Measurements from ENCODE around the gene SEMA6C. TPM values are rescaled to one million over a fixed set of nuclear protein-coding genes. Genes with fewer than 3 reads are reported as not detected.

The SEMA6C gene
- total and polyA plus RNA-seq, 2 of the 8 experiments (the other 6 are each of a cell fraction or from before 2014, with no cell fraction given): 12.2 to 15.7 TPM

DNA sequence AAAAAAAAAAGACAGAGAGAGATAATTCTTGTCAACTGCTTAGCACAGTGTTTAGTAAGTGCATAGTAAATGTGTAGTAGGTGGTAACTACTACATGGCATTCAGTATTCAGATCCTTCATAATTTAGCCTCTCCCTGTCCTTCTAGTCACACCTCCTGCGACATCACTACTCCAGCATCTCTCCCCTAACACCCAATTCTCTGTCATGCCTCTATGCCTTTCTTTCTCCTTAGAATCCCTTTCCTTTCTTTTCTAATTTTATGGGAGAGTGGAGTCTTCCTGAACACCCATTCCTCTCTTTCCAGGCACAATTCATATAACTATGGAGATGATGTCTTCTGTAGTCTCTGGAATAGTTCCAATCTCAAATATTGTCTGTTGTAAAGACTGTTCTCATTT is 47.4 kb upstream of the SEMA6C start (continued):
- TF ChIP-seq SAP30 (IDR thresholded peaks at IDR 0.05; ENCODE audit: insufficient read depth, insufficient replicate concordance, low read length) (no peak), RAD21 (IDR thresholded peaks at IDR 0.05 in 1 of 2, conservative IDR thresholded peaks at IDR 0.05 in 1 of 2; ENCODE audit: low read depth in 2 of 2, low read length in 2 of 2) (no peak), FOSL1 (IDR thresholded peaks at IDR 0.05; ENCODE audit: insufficient read depth, low read depth, low read length) (no peak), CHD1 (IDR thresholded peaks at IDR 0.05; ENCODE audit: low read depth, low read length) (no peak), RNF2 (IDR thresholded peaks at IDR 0.05; ENCODE audit: borderline replicate concordance, low read depth, low read length, missing control alignments, poor library complexity, severe bottlenecking) (no peak), EZH2 (IDR thresholded peaks at IDR 0.05; ENCODE audit: low read depth, low read length, severe bottlenecking) (no peak), RXRA (IDR thresholded peaks at IDR 0.05; ENCODE audit: insufficient read depth, low read depth, low read length) (no peak)
